ENCODE measurements around the gene ENOX1.

Gene ENOX1

DNA sequence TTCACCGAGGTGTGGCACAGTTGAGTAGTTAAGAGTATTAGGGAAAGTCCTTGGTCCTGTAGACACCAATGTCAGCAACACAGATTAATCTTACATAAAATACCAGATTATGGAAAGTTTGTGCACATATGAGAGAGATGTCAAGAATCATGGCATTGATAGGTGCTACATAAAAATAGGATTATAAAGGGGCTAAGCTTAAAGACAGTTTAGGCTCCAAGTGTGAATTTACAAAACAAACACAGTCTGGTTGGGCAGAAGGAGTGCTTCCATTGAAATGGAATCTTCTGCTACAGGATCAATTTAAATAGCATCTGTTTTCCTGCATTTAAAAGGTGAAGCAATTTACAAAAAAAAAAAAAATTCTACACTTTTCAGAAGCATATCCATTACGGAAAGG, 470.5 kb downstream of the ENOX1 start:
- no peaks in the 10 kb centered on the region for H3K79me2 ChIP-seq (ENCODE audit: insufficient read depth, low read length)
- H3K36me3 ChIP-seq (ENCODE audit: insufficient read depth, low read length), result no peaks in the 10 kb centered on the region
- no peaks in the 10 kb centered on the region for H3K9me2 ChIP-seq (ENCODE audit: low read depth, low read length)
- no peaks in the 10 kb centered on the region for H3K27me3 ChIP-seq (ENCODE audit: insufficient read depth, low read length)
- TF ChIP-seq, protein P1, sequence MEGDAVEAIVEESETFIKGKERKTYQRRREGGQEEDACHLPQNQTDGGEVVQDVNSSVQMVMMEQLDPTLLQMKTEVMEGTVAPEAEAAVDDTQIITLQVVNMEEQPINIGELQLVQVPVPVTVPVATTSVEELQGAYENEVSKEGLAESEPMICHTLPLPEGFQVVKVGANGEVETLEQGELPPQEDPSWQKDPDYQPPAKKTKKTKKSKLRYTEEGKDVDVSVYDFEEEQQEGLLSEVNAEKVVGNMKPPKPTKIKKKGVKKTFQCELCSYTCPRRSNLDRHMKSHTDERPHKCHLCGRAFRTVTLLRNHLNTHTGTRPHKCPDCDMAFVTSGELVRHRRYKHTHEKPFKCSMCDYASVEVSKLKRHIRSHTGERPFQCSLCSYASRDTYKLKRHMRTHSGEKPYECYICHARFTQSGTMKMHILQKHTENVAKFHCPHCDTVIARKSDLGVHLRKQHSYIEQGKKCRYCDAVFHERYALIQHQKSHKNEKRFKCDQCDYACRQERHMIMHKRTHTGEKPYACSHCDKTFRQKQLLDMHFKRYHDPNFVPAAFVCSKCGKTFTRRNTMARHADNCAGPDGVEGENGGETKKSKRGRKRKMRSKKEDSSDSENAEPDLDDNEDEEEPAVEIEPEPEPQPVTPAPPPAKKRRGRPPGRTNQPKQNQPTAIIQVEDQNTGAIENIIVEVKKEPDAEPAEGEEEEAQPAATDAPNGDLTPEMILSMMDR (IDR thresholded peaks at IDR 0.05; ENCODE audit: low read length), result no peak
- no peak for TF ChIP-seq EZH2 (IDR thresholded peaks at IDR 0.05; ENCODE audit: borderline replicate concordance, low read length)
- no peak overlapping the region for H2AFZ ChIP-seq (ENCODE audit: low read length)
- no peak overlapping the region for H3K4me3 ChIP-seq (ENCODE audit: low read depth, low read length, poor library complexity, severe bottlenecking)
- no peaks in the 10 kb centered on the region for H3F3A ChIP-seq (ENCODE audit: insufficient read depth, low read length)
- no peak overlapping the region for H3K9ac ChIP-seq (ENCODE audit: low read length)
- H3K4me1 ChIP-seq (ENCODE audit: insufficient read depth, low read length, severe bottlenecking), result no peaks in the 10 kb centered on the region
- H3K4me2 ChIP-seq (ENCODE audit: low read length), result no peak overlapping the region
- no peak overlapping the region for H3K27ac ChIP-seq (ENCODE audit: low read depth, low read length, poor library complexity, severe bottlenecking)
- no peaks in the 10 kb centered on the region for H3K9me3 ChIP-seq (ENCODE audit: low read length)
- H4K20me1 ChIP-seq (ENCODE audit: insufficient read depth, low read length), result no peaks in the 10 kb centered on the region

DNA sequence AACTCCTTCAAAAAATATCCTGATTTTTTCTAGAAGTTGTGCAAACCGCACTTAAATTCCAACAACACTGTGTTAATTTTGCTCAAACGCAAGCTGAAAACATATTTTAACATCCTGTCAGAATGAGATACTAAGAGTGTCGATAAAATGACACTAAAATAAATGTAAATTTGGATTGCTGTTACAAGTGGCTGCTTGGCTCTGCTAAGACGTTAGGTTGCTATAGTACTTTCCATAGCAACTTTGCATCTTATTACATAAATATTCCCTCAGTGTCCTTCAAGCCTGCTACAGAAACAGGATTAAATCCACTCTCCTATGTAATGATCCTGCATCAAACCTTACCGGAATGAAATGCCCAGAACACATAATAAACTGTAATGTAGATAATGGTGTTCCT, 471.2 kb downstream of the ENOX1 start:
- no peaks in the 10 kb centered on the region for H3K27me3 ChIP-seq (ENCODE audit: insufficient read depth, low read length)
- H2AFZ ChIP-seq (ENCODE audit: low read length), result no peak overlapping the region
- no peak overlapping the region for H3K27ac ChIP-seq (ENCODE audit: low read depth, low read length, poor library complexity, severe bottlenecking)
- H3K79me2 ChIP-seq (ENCODE audit: insufficient read depth, low read length), result no peaks in the 10 kb centered on the region
- H4K20me1 ChIP-seq (ENCODE audit: insufficient read depth, low read length), result no peaks in the 10 kb centered on the region
- no peak overlapping the region for H3K4me3 ChIP-seq (ENCODE audit: low read depth, low read length, poor library complexity, severe bottlenecking)
- H3K4me1 ChIP-seq (ENCODE audit: insufficient read depth, low read length, severe bottlenecking), result no peaks in the 10 kb centered on the region
- no peaks in the 10 kb centered on the region for H3K9me2 ChIP-seq (ENCODE audit: low read depth, low read length)
- no peaks in the 10 kb centered on the region for H3K9me3 ChIP-seq (ENCODE audit: low read length)
- H3K36me3 ChIP-seq (ENCODE audit: insufficient read depth, low read length), result no peaks in the 10 kb centered on the region
- no peak overlapping the region for H3K4me2 ChIP-seq (ENCODE audit: low read length)
- H3F3A ChIP-seq (ENCODE audit: insufficient read depth, low read length), result no peaks in the 10 kb centered on the region
- TF ChIP-seq, protein P1 (IDR thresholded peaks at IDR 0.05; ENCODE audit: low read length), result no peak
- H3K9ac ChIP-seq (ENCODE audit: low read length), result no peak overlapping the region

DNA sequence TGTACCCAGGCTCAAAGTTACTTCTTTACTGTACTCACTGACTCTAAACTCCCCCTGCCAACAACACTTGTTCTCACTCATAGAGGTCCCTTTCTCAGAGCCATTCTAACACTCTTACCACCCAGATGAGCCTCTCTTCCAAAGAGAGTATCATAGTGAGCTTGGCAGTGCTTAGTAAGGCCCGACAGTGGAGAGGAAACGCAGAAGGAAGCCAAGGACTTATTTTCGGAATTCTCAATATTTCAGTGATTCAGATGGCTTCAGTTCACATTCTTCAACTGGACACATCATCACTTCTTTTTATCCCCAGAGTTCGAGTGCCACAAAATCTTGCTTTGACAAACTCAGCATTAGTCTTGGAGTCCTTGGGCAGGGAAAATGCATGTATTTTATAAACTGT, 477.5 kb downstream of the ENOX1 start:
- H4K20me1 ChIP-seq (ENCODE audit: insufficient read depth, low read length), result no peaks in the 10 kb centered on the region
- no peak overlapping the region for H3K9ac ChIP-seq (ENCODE audit: low read length)
- 0 out of 2 replicates have a peak, but pooled peaks cover 7% of the 10 kb centered on the region for H3K27me3 ChIP-seq (ENCODE audit: insufficient read depth, low read length)
- no peaks in the 10 kb centered on the region for H3K36me3 ChIP-seq (ENCODE audit: insufficient read depth, low read length)
- H3K79me2 ChIP-seq (ENCODE audit: insufficient read depth, low read length), result no peaks in the 10 kb centered on the region
- H2AFZ ChIP-seq (ENCODE audit: low read length), result no peak overlapping the region
- no peak overlapping the region for H3K4me3 ChIP-seq (ENCODE audit: low read depth, low read length, poor library complexity, severe bottlenecking)
- no peaks in the 10 kb centered on the region for H3K9me2 ChIP-seq (ENCODE audit: low read depth, low read length)
- peaks cover 10% of the 10 kb centered on the region for H3K4me1 ChIP-seq (ENCODE audit: insufficient read depth, low read length, severe bottlenecking)
- H3K4me2 ChIP-seq (ENCODE audit: low read length), result no peak overlapping the region
- TF ChIP-seq, protein P1 (IDR thresholded peaks at IDR 0.05; ENCODE audit: low read length), result no peak
- no peak for TF ChIP-seq EZH2 (IDR thresholded peaks at IDR 0.05; ENCODE audit: borderline replicate concordance, low read length)
- H3K9me3 ChIP-seq (ENCODE audit: low read length), result no peaks in the 10 kb centered on the region
- H3F3A ChIP-seq (ENCODE audit: insufficient read depth, low read length), result no peaks in the 10 kb centered on the region
- H3K27ac ChIP-seq (ENCODE audit: low read depth, low read length, poor library complexity, severe bottlenecking), result no peak overlapping the region

All from OCI-LY1 (cell line).